ENCODE results near the gene OSTM1. TPM values are rescaled to one million over a fixed set of nuclear protein-coding genes. Genes with fewer than 3 reads are reported as not detected.

OSTM1 gene
- total and polyA plus RNA-seq, 3 donors from 2014 or later, result 38.3 to 63.8 (median 47.6) TPM

GRCh38 chr6:108106261-108106660 lies 31.7 kb upstream of the OSTM1 start:
- no peak for DNase-seq
- WGBS, 2 donors, result 90 to 94% methylated on average over 5 of the region's 5 CpGs
- Histone ChIP-seq H3K36me3 (ENCODE audit: low read depth, missing control alignments) (no peaks in the 10 kb centered on the region), H3K27ac (no peak overlapping the region), H3K27me3 (no peaks in the 10 kb centered on the region), H3K4me1 (no peaks in the 10 kb centered on the region), H3K4me3 (no peak overlapping the region), H3K9me3 (no peaks in the 10 kb centered on the region)
- TF ChIP-seq CTCF (IDR thresholded peaks at IDR 0.05) (no peak), POLR2A (IDR thresholded peaks at IDR 0.05) (no peak)
- intact Hi-C loops (cut with DNase I; ENCODE audit: low total_unique reads), result no loop called here

- Histone ChIP-seq H3K27ac (no peak overlapping the region), H3K4me1 (no peaks in the 10 kb centered on the region), H3K4me3 (no peak overlapping the region), H3K9me3 (no peaks in the 10 kb centered on the region), H3K36me3 (ENCODE audit: low read depth, missing control alignments) (no peaks in the 10 kb centered on the region), H3K27me3 (no peaks in the 10 kb centered on the region)
- intact Hi-C loops (cut with DNase I; ENCODE audit: low total_unique reads), result no loop called here
- TF ChIP-seq CTCF (IDR thresholded peaks at IDR 0.05), result no peak
- 89% methylated on average over 1 of the region's 1 CpG for WGBS, 2 donors
- no peak for DNase-seq
Measured at GRCh38 chr6:108105571-108105970, 31.0 kb upstream of the OSTM1 start.

GRCh38 chr6:108102965-108103364 lies 28.4 kb upstream of the OSTM1 start:
- Histone ChIP-seq H3K27ac (no peak overlapping the region), H3K4me1 (no peaks in the 10 kb centered on the region), H3K9me3 (no peaks in the 10 kb centered on the region), H3K36me3 (ENCODE audit: low read depth, missing control alignments) (no peaks in the 10 kb centered on the region), H3K4me3 (no peak overlapping the region), H3K27me3 (no peaks in the 10 kb centered on the region)
- TF ChIP-seq POLR2A (IDR thresholded peaks at IDR 0.05) (no peak), CTCF (IDR thresholded peaks at IDR 0.05) (no peak)
- WGBS, 2 donors, result 80 to 81% methylated on average over 3 of the region's 3 CpGs
- intact Hi-C loops (cut with DNase I; ENCODE audit: low total_unique reads), result no loop called here
- no peak for DNase-seq

GRCh38 chr6:108100003-108100402 lies 25.5 kb upstream of the OSTM1 start:
- no peaks in the 10 kb centered on the region for H3K27me3 ChIP-seq
- intact Hi-C loops (cut with DNase I; ENCODE audit: low total_unique reads), result no loop called here
- WGBS, 2 donors, result 96% methylated on average over 2 of the region's 2 CpGs
- H3K9me3 ChIP-seq, result no peaks in the 10 kb centered on the region
- TF ChIP-seq CTCF (IDR thresholded peaks at IDR 0.05), result no peak
- no peak overlapping the region for H3K4me3 ChIP-seq
- H3K27ac ChIP-seq, result no peak overlapping the region
- H3K36me3 ChIP-seq (ENCODE audit: low read depth, missing control alignments), result no peaks in the 10 kb centered on the region
- no peaks in the 10 kb centered on the region for H3K4me1 ChIP-seq
- no peak for DNase-seq

GRCh38 chr6:108097882-108098281 lies 23.3 kb upstream of the OSTM1 start:
- Histone ChIP-seq H3K9me3 (no peaks in the 10 kb centered on the region), H3K36me3 (ENCODE audit: low read depth, missing control alignments) (no peaks in the 10 kb centered on the region), H3K27ac (no peak overlapping the region), H3K4me3 (no peak overlapping the region), H3K4me1 (no peaks in the 10 kb centered on the region), H3K27me3 (no peaks in the 10 kb centered on the region)
- 80 to 85% methylated on average over 1 of the region's 1 CpG for WGBS, 2 donors
- no peak for TF ChIP-seq POLR2A (IDR thresholded peaks at IDR 0.05)
- TF ChIP-seq CTCF (IDR thresholded peaks at IDR 0.05), result no peak
- DNase-seq, result no peak
- intact Hi-C loops (cut with DNase I; ENCODE audit: low total_unique reads), result no loop called here

Data from testis (tissue), 3 donors.